ENCODE measurements around the gene SHTN1.

GRCh38 chr10:116907245-116907987 lies 97.6 kb downstream of the SHTN1 start:
- TF ChIP-seq CTCF (conservative IDR thresholded peaks at IDR 0.05 in 1 of 2, IDR thresholded peaks at IDR 0.05 in 1 of 2; ENCODE audit: extremely low read depth in 1 of 2, insufficient read depth in 1 of 2, low read depth in 1 of 2, low read length in 2 of 2) (no peak), EZH2 (IDR thresholded peaks at IDR 0.05; ENCODE audit: borderline replicate concordance, low read length) (no peak)

Measured in mammary epithelial cell (primary cell).